KG1 (cell line): ENCODE data around the gene VPS13D.
"Not testable (repeated sequence)": the region's sequence is repeated elsewhere in the genome, so short reads cannot be mapped to it uniquely, and the experiment has no call there.

ENCODE experiments used
- DNase-seq: peaks from one replicate; lab custom pipeline; 2025; lab: John Stamatoyannopoulos, UW

VPS13D gene

GRCh38 chr1:12370333-12370975 lies 140.6 kb downstream of the VPS13D start:
- no peak for DNase-seq

GRCh38 chr1:12371053-12371452 lies 141.2 kb downstream of the VPS13D start:
- DNase-seq: no peak

- no peak for DNase-seq
Observed at GRCh38 chr1:12372180-12372579, 142.3 kb downstream of the VPS13D start.

- DNase-seq: no peak
Observed at GRCh38 chr1:12372761-12373160, 142.9 kb downstream of the VPS13D start.

GRCh38 chr1:12375133-12375829 lies 145.5 kb downstream of the VPS13D start:
- DNase-seq: no peak

- no peak for DNase-seq
Observed at GRCh38 chr1:12376236-12377045, 146.6 kb downstream of the VPS13D start.

- no peak for DNase-seq
Observed at GRCh38 chr1:12380326-12381249, 150.8 kb downstream of the VPS13D start.

GRCh38 chr1:12383001-12383400 lies 153.2 kb downstream of the VPS13D start:
- DNase-seq: no peak

- DNase-seq: no peak
Observed at GRCh38 chr1:12383786-12384185, 154.0 kb downstream of the VPS13D start.

- DNase-seq: no peak
Observed at GRCh38 chr1:12384836-12385456, 155.1 kb downstream of the VPS13D start.

GRCh38 chr1:12386130-12386529 lies 156.3 kb downstream of the VPS13D start:
- no peak for DNase-seq

GRCh38 chr1:12387641-12388040 lies 157.8 kb downstream of the VPS13D start:
- no peak for DNase-seq

- DNase-seq: not testable (repeated sequence)
Observed at GRCh38 chr1:12390296-12390695, 160.5 kb downstream of the VPS13D start.

- DNase-seq: no peak
Observed at GRCh38 chr1:12397462-12398450, 167.9 kb downstream of the VPS13D start.

- no peak for DNase-seq
Observed at GRCh38 chr1:12398479-12398878, 168.6 kb downstream of the VPS13D start.

GRCh38 chr1:12400027-12400693 lies 170.3 kb downstream of the VPS13D start:
- no peak for DNase-seq

GRCh38 chr1:12402159-12402673 lies 172.4 kb downstream of the VPS13D start:
- no peak for DNase-seq

GRCh38 chr1:12402842-12403241 lies 173.0 kb downstream of the VPS13D start:
- no peak for DNase-seq

- DNase-seq: no peak
Observed at GRCh38 chr1:12404918-12405317, 175.1 kb downstream of the VPS13D start.
